ENCODE measurements around the gene ARHGEF4.
"Not testable (repeated sequence)": the region's sequence is repeated elsewhere in the genome, so short reads cannot be mapped to it uniquely, and the experiment has no call there.

The ARHGEF4 gene

GRCh38 chr2:130877258-130877657 lies 40.5 kb downstream of the ARHGEF4 start:
- H3K4me3 ChIP-seq (ENCODE audit: low read length), result no peak overlapping the region
- no peak for DNase-seq (ENCODE audit: low read depth, low spot score)

GRCh38 chr2:130878316-130878715 lies 41.6 kb downstream of the ARHGEF4 start:
- H3K4me3 ChIP-seq (ENCODE audit: low read length), result no peak overlapping the region
- no peak for DNase-seq (ENCODE audit: low read depth, low spot score)

GRCh38 chr2:130878933-130879332 lies 42.2 kb downstream of the ARHGEF4 start:
- no peak overlapping the region for H3K4me3 ChIP-seq (ENCODE audit: low read length)
- DNase-seq (ENCODE audit: low read depth, low spot score), result no peak

DNA sequence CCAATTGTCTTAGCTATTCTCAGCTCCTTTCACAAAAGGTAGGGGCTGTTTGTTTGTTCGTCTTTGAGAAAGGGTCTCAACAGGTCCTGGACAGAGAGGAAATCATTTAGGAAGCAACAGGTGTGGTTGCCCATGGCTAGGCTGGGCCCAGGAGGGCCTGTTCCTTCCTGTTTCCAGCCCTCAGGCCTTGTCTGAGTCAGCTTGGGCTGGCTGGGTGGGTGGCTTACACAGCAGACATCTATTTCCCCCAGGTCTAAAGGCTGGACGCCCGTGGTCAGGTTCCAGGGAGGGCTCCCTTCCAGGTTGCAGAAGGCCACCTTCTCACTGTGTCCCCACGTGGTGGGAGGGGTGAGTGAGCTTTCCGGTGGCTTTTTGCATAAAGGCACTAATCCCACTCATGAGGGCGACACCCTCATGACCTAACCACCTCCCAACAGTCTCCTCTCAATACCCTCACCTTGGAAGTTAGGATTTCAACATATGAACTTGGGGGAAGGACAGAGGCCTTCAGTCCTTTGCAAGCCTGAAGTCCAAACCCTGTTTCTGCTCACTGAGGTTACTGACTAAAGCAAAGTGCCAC lies 45.5 kb downstream of the ARHGEF4 start:
- H3K4me3 ChIP-seq (ENCODE audit: low read length), result no peak overlapping the region
- DNase-seq (ENCODE audit: low read depth, low spot score), result no peak

DNA sequence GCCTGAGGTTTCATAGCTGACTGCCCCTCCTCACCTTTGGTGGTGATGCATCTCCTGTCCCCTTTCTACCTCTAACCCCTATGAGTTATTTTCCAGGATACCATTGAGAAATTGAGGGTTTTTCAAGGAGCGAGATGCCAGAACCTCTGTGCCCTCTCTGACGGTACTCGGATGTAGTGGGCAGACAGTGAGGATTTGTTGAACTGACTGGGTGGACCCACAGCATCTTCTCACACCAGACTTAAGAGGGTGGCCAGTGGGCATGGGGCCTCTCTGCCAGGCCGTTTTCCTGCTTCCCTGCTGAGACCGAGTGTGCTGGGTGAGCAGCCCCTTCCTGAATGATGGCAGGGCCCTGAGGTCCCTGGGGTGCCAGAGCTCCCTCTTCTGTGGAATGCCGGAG lies 46.3 kb downstream of the ARHGEF4 start:
- no peak for DNase-seq (ENCODE audit: low read depth, low spot score)

DNA sequence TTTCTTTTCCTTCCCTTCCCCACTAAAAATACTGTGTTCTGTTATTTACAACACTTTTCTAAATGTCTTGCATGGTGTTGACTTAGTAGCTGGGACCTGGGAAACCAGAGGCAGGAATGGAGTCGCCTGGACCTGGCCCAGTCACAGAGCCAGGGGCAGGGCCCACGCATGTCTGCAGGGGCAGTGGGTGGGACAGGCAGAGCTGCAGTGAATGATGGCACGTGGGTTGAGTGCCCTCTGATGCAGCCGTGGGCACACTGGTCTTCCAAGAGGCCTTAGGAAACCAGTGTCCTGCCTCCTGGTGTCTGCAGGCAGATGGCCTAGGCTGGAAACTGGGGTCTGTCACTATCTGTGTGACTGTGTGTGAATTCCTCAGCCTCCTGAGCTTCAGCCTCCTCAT lies 46.8 kb downstream of the ARHGEF4 start:
- no peak for DNase-seq (ENCODE audit: low read depth, low spot score)
- no peak overlapping the region for H3K4me3 ChIP-seq (ENCODE audit: low read length)

More for the DNA sequence above, 46.3 kb downstream of the ARHGEF4 start:
- H3K4me3 ChIP-seq (ENCODE audit: low read length), result no peak overlapping the region

DNA sequence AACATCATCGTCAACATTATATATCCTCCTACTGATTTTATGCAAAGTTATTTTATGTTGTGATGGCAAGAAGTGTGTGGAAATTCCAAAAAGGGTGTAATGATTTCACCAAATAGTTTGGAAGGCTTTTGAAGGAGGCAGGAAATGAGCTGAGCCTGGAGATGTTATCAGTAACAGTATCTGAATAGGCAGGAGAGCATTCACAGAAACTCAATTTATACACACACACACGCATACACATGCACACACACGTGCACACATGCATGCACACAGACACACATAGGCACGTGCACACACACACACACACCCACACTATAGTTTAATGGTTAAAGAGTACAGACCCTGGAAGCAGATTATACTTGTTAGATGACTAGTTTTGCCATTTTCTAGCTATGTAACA lies 47.3 kb downstream of the ARHGEF4 start:
- no peak for DNase-seq (ENCODE audit: low read depth, low spot score)
- H3K4me3 ChIP-seq (ENCODE audit: low read length), result no peak overlapping the region

DNA sequence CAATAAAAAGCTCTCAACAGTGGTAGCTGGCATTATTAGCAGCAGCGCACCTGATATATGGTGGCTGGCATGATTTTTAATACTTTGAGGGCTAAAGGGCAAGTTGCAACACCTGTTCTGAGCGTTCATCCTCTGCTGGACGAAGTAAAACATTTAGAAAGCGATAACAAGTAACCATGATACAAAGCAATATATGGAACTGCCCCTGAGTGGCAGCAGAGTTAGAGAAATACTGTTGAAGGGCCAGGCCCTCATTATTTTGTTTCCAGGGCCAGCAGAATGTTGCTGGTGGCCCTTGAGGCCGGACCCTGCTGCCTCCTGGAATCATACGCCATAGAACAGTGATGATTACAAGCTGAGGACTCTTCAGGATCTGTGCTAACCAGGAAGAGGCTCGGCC lies 47.8 kb downstream of the ARHGEF4 start:
- no peak for DNase-seq (ENCODE audit: low read depth, low spot score)
- H3K4me3 ChIP-seq (ENCODE audit: low read length), result no peak overlapping the region

- no peak for DNase-seq (ENCODE audit: low read depth, low spot score)
- H3K4me3 ChIP-seq (ENCODE audit: low read length), result no peak overlapping the region
These were observed 50.9 kb downstream of the ARHGEF4 start for GRCh38 chr2:130887643-130888042.

GRCh38 chr2:130890941-130891669 lies 54.4 kb downstream of the ARHGEF4 start:
- no peak for DNase-seq (ENCODE audit: low read depth, low spot score)
- no peak overlapping the region for H3K4me3 ChIP-seq (ENCODE audit: low read length)

DNA sequence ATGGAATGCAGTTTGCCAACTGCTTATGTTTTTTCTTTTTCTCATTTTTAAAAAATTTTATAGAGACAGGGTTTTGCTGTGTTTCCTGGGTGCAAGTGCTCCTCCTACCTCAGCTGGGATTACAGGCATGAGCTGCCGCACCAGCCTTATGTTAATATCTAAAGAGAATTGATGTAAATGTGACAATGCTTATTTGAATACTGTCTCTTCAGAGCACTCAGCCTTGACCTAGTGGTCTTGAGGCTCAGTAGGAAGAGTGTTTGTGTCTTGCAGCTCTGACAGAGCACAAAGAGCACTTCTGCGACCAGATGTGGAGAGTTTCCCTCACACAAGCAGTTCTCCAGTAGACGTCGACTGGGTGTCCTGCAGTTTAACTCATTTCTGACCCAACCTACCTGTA lies 55.3 kb downstream of the ARHGEF4 start:
- no peak for DNase-seq (ENCODE audit: low read depth, low spot score)
- H3K4me3 ChIP-seq (ENCODE audit: low read length), result no peak overlapping the region

DNA sequence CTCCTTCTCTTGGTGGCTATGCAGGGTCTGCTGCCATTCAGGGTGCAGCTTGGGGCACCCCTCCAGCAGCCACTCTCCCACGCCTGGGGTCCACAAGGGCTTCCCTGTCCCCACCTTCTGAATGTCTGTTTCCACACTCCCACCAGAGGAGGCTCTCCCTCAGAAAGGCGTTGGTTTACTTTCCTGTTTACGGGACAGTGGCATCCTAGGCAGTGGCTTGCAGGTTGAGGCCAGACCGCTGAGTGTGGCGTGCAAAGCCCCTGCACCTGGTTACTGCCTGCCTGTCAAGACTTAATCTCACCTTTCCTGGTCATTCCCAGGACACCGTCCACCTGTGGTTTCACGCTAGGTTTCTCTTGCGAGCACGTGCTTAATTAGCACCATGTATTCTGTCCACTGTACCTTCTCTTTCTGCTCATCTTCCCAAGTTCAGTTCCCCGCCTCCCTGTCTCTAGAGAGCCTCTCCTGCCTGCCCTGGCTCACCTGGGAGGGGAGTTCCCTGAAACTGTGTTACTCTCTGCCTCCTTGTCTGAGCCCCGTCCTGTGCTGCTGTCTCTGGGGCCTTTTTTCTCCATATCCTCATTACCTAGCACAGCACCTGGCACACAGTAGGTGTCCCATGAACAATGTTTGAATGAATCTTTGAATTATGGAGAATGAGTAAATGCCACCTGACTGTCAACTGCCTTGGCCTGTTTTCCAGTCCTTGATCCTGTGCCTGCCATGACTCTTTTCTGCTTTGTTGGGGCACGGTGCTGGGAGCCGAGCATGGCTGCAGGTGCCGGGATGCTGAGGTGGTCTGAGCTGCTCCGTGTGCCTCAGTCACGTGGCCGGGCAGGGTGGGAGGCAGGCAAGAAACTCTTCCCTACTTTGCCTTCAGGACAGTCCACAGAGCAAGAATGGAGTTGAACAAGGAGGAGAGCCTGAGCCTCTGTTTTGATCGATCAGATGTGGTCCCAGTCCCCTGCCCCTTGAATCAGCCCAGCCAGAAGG lies 56.4 kb downstream of the ARHGEF4 start:
- no peak for DNase-seq (ENCODE audit: low read depth, low spot score)
- no peak overlapping the region for H3K4me3 ChIP-seq (ENCODE audit: low read length)

DNA sequence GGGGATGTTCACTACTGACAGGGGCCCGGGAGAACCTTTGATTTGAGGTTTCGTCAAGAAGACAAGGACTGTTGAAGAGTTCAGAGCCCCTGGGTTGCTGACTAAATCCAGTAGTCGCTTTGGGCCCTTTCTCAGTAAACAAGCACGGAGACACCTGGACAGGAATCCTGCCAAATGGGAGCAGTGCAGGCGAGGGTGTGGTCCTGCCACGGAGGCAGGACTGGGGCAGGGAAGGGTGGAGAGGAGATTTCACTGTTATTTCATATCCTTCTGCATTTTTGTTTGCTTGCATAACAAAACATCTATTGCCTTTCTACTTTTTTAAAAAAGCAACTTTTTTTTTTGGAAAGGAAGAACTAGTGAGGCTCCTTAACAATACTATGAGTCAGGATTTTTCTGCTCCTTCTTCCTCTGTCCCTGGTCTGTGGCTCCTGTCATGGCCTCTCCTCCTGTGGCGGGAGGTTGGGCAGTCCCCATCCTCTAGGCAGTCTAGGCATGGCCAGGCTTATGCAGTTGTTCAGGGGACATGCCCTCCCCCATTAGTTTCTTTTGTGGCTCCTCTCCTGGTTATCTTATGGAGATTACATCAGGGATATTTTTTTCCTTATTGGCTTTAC lies 57.7 kb downstream of the ARHGEF4 start:
- DNase-seq (ENCODE audit: low read depth, low spot score), result no peak
- no peak overlapping the region for H3K4me3 ChIP-seq (ENCODE audit: low read length)

GRCh38 chr2:130896813-130897212 lies 60.1 kb downstream of the ARHGEF4 start:
- DNase-seq (ENCODE audit: low read depth, low spot score), result no peak
- H3K4me3 ChIP-seq (ENCODE audit: low read length), result no peak overlapping the region

GRCh38 chr2:130898553-130898952 lies 61.8 kb downstream of the ARHGEF4 start:
- no peak overlapping the region for H3K4me3 ChIP-seq (ENCODE audit: low read length)
- no peak for DNase-seq (ENCODE audit: low read depth, low spot score)

GRCh38 chr2:130899306-130899705 lies 62.6 kb downstream of the ARHGEF4 start:
- no peak overlapping the region for H3K4me3 ChIP-seq (ENCODE audit: low read length)

GRCh38 chr2:130901061-130901460 lies 64.3 kb downstream of the ARHGEF4 start:
- no peak overlapping the region for H3K4me3 ChIP-seq (ENCODE audit: low read length)
- no peak for DNase-seq (ENCODE audit: low read depth, low spot score)

More at GRCh38 chr2:130899306-130899705, 62.6 kb downstream of the ARHGEF4 start:
- no peak for DNase-seq (ENCODE audit: low read depth, low spot score)

- H3K4me3 ChIP-seq (ENCODE audit: low read length); DNase-seq (ENCODE audit: low read depth, low spot score): not testable (repeated sequence)
These were observed 64.9 kb downstream of the ARHGEF4 start for GRCh38 chr2:130901626-130902025.

DNA sequence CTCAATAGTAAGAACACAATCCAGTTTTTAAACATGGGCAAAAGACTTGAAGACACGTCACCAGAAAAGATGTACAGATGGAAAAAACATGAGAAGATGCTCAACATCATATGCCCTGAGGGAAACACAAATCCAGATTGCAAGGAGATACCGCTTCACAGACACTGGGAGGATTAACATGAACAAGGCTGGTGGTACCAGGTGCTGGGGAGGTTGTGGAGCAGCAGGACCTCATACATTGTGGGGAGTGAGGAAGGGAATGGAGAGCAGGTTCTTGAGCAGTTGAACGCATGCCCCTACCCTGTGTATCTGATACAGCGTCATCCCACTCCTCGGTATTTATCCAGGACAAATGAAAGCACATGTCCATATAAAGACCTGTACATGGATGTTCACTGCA lies 72.1 kb downstream of the ARHGEF4 start:
- no peak for DNase-seq (ENCODE audit: low read depth, low spot score)
- no peak overlapping the region for H3K4me3 ChIP-seq (ENCODE audit: low read length)
